Rectal smooth muscle tissue (tissue), 1 donor: ENCODE data around the gene ARHGAP26.

ENCODE experiments used
- H3K27ac ChIP-seq: one replicate; pipeline ENCODE4 v1.7.0; 2013; ENCODE audit warnings: low read depth, low read length, inconsistent platforms
- H3K27me3 ChIP-seq: one replicate; pipeline ENCODE4 v1.7.0; 2013; ENCODE audit warnings: low read length; ENCODE audit not compliant: control insufficient read depth, insufficient read depth
- H3K36me3 ChIP-seq: one replicate; pipeline ENCODE4 v1.7.0; 2013; ENCODE audit warnings: low read length; ENCODE audit not compliant: control insufficient read depth, insufficient read depth
- H3K4me1 ChIP-seq: one replicate; pipeline ENCODE4 v1.7.0; 2013; ENCODE audit warnings: low read length; ENCODE audit not compliant: control insufficient read depth, insufficient read depth
- H3K4me3 ChIP-seq: one replicate; pipeline ENCODE4 v1.7.0; 2013; ENCODE audit warnings: low read length
- H3K9ac ChIP-seq: one replicate; pipeline ENCODE4 v1.7.0; 2013; ENCODE audit warnings: low read length

ARHGAP26 gene

DNA sequence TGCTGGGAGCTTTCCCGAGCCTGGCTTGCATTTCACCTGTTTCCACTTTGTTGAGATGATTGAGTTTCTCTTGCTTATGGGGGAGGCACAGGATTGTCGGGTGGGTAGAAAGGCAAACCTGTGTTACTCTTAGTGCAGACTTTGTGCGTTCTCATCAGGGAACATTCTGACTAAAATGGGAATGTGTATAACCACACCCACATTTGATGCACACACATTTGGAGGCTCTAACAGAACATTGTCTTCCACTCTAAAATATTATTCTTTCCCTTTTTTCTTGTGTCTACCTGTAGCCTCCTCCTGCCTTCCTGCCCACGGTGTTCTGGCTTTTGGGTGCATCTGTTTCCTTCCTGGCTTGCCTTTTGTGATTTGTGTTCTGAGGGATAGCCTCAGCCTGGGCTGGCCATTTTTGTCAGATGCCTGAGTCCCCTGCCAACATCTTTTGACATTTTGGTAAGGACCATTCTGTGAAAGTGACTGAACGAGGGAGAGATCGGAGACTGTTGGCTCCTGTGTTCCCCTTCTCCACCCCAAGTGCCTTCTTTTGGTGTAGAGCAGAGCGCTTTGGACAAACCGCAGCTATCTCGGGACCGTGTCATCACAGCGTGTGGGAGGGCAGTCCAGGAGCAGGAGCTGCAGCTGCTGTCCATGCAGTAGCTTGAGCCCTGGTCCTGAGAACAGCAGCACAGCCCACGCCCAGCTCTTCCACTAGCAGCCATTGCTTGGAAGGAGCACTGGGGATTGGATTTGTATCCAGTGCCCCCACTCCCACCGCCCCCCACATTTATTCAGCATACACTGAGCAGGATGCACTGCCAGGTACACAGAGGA is 101.4 kb downstream of the ARHGAP26 start:
- Histone ChIP-seq H3K9ac (no peak overlapping the region), H3K4me1 (peaks cover 15% of the 10 kb centered on the region), H3K27ac (no peak overlapping the region), H3K4me3 (no peak overlapping the region), H3K27me3 (no peaks in the 10 kb centered on the region), H3K36me3 (no peaks in the 10 kb centered on the region)

DNA sequence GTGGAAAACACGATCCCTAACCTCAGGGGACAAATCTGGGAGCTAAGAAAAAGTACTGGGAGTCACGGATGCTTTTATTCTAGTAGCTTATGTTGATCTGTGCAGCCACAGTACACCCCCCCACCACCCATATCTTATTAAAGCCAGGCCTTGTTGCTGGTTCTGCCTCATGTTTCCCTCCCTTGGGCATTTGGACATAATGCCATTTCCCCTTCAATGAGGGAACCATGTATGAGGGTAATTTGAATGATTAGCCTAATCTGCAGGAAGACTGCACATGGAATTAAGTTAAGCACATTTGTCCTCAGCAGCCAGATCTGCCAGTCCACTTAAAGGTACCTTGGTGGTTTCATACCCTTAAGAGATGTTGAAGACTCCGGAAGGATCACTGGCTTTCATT is 102.0 kb downstream of the ARHGAP26 start:
- Histone ChIP-seq H3K27ac (no peak overlapping the region), H3K36me3 (no peaks in the 10 kb centered on the region), H3K27me3 (no peaks in the 10 kb centered on the region), H3K4me1 (peaks cover 15% of the 10 kb centered on the region), H3K9ac (no peak overlapping the region), H3K4me3 (no peak overlapping the region)

DNA sequence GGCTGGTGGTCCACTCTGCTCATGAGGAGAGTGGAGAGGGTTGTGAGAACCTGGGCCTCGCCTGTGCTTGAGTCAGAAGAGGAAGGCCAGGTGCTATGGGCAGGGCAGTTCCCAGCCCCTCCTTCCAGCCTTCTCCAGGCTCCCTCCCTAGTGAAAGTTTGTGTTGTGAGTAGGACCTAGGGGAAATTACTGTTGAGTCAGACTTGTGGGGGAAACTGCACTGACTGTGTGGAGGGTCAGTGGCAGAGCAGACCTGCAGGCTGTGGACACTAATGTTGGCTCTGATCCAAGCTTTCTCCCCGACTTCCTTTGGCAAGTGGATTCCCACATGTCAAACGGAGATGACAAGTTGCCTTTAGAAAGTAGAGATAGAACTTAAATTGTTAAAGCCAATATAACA is 102.6 kb downstream of the ARHGAP26 start:
- no peak overlapping the region for H3K9ac ChIP-seq
- H3K4me3 ChIP-seq: no peak overlapping the region
- H3K27ac ChIP-seq: no peak overlapping the region
- H3K27me3 ChIP-seq: no peaks in the 10 kb centered on the region
- no peaks in the 10 kb centered on the region for H3K36me3 ChIP-seq
- peaks cover 14% of the 10 kb centered on the region for H3K4me1 ChIP-seq

DNA sequence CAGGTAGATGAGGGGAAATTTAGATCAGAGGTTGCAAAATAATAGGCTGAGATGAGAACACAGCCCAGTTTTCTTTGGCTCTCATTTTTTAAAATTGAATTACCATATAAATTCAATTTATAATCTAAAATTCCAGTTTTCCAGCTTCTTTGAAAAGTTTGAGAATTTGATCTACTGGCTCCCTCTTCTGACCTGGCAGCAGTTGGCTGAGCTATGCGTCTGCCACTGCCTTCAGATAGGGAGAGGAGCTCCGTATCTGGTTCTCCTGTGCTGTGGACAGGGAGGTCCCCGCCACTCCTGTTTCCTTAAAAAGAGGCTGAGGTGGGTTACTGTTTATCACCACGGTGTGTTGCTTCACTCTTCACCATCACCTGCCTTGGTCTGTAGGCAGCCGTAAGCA is 103.7 kb downstream of the ARHGAP26 start:
- Histone ChIP-seq H3K36me3 (no peaks in the 10 kb centered on the region), H3K9ac (no peak overlapping the region), H3K4me1 (peaks cover 14% of the 10 kb centered on the region), H3K27ac (no peak overlapping the region), H3K27me3 (no peaks in the 10 kb centered on the region), H3K4me3 (no peak overlapping the region)

DNA sequence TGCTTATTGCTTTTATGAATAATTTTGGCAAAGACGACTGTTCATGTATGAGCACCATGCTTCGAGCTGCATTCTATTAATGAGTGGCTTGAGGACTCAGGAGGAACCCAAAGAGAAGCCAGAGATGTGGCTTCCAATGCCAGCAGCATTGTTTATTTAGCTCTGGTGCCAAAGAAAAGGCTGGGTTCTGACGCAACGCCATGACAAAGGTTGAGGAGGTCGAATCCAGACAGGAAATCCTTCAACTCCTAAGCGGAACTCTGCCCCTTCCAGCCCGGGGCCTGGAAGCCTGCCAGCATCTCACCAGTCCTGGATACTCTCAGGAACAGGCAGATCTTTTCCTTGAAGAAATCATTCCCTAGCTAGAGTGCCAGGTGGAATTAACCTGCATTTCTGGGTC is 104.4 kb downstream of the ARHGAP26 start:
- Histone ChIP-seq H3K9ac (no peak overlapping the region), H3K27me3 (no peaks in the 10 kb centered on the region), H3K4me1 (peaks cover 12% of the 10 kb centered on the region), H3K36me3 (no peaks in the 10 kb centered on the region), H3K27ac (no peak overlapping the region), H3K4me3 (no peak overlapping the region)

- no peak overlapping the region for H3K27ac ChIP-seq
- no peak overlapping the region for H3K4me3 ChIP-seq
- H3K27me3 ChIP-seq: no peaks in the 10 kb centered on the region
- no peak overlapping the region for H3K9ac ChIP-seq
- no peaks in the 10 kb centered on the region for H3K36me3 ChIP-seq
- peaks cover 2% of the 10 kb centered on the region for H3K4me1 ChIP-seq
These were observed 105.8 kb downstream of the ARHGAP26 start for GRCh38 chr5:142875936-142876335.

GRCh38 chr5:142876817-142877216 is 106.6 kb downstream of the ARHGAP26 start:
- H3K4me3 ChIP-seq: no peak overlapping the region
- H3K9ac ChIP-seq: no peak overlapping the region
- no peaks in the 10 kb centered on the region for H3K36me3 ChIP-seq
- H3K4me1 ChIP-seq: peaks cover 2% of the 10 kb centered on the region
- no peaks in the 10 kb centered on the region for H3K27me3 ChIP-seq
- H3K27ac ChIP-seq: no peak overlapping the region

DNA sequence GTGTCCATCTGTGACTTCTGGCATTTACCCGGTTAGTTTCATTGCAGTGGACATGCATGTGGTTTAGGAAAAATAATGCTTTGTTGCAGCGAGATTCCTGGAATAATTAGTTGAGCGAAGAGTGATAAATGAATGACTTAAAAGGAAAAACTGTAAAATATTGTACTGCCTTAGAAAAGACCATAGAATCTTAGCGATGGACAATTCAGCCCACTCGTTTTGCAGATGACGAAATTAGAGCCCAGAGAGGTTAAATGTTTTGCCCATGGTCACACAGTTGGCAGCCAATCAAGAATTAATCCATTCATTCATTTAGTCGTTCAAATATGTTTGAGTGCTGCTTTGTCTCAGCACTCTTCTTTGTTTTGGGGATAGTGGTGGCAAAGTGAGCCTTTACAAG is 107.9 kb downstream of the ARHGAP26 start:
- H3K4me3 ChIP-seq: no peak overlapping the region
- H3K27me3 ChIP-seq: no peaks in the 10 kb centered on the region
- H3K9ac ChIP-seq: no peak overlapping the region
- no peaks in the 10 kb centered on the region for H3K36me3 ChIP-seq
- H3K27ac ChIP-seq: no peak overlapping the region
- no peaks in the 10 kb centered on the region for H3K4me1 ChIP-seq

- Histone ChIP-seq H3K9ac (no peak overlapping the region), H3K27me3 (no peaks in the 10 kb centered on the region), H3K4me3 (no peak overlapping the region), H3K36me3 (no peaks in the 10 kb centered on the region), H3K4me1 (no peaks in the 10 kb centered on the region), H3K27ac (no peak overlapping the region)
These were observed 108.5 kb downstream of the ARHGAP26 start for GRCh38 chr5:142878638-142879037.

GRCh38 chr5:142881076-142881783 is 111.1 kb downstream of the ARHGAP26 start:
- Histone ChIP-seq H3K9ac (no peak overlapping the region), H3K36me3 (no peaks in the 10 kb centered on the region), H3K4me3 (no peak overlapping the region), H3K4me1 (no peaks in the 10 kb centered on the region), H3K27me3 (no peaks in the 10 kb centered on the region), H3K27ac (no peak overlapping the region)

DNA sequence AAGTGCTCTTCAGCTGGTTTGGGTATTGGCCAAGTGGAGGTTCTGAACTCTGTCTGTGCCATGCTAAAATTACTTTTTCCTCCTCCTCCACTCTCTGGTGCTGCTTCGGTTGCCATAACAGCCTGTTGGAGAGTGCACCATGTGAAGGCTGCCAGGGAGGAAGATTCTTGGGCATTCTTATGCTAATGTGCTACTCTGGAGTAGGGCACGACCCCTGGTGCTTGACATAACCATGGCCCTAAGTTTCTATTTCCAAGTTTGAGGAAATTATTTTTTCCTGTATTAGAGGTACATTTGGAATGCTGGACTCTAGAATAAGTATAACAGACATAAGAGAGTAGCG is 111.6 kb downstream of the ARHGAP26 start:
- Histone ChIP-seq H3K27ac (no peak overlapping the region), H3K27me3 (no peaks in the 10 kb centered on the region), H3K36me3 (no peaks in the 10 kb centered on the region), H3K4me1 (no peaks in the 10 kb centered on the region), H3K9ac (no peak overlapping the region), H3K4me3 (no peak overlapping the region)

GRCh38 chr5:142883025-142883424 is 112.8 kb downstream of the ARHGAP26 start:
- Histone ChIP-seq H3K36me3 (no peaks in the 10 kb centered on the region), H3K4me1 (no peaks in the 10 kb centered on the region), H3K27ac (no peak overlapping the region), H3K9ac (no peak overlapping the region), H3K27me3 (no peaks in the 10 kb centered on the region), H3K4me3 (no peak overlapping the region)

DNA sequence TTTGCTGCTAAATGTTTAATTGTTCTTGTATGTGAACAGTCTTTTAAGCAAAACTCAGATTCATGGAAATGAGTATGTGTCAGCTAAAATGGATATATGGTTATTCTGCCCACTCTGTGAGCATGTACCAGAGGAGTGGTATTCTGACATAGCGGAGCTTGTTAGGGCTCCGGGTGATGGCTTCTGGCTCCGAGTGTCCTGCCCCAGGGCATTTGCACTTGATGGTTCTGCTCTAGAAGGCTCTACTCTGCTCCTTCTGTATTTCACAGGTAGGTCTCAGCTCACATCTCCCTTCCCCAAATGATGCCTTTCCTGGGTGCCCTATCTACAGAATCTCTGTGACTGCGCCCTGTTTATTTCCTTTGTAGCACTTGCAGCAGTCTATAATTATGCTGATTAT is 113.3 kb downstream of the ARHGAP26 start:
- no peak overlapping the region for H3K4me3 ChIP-seq
- no peaks in the 10 kb centered on the region for H3K36me3 ChIP-seq
- no peaks in the 10 kb centered on the region for H3K27me3 ChIP-seq
- no peaks in the 10 kb centered on the region for H3K4me1 ChIP-seq
- no peak overlapping the region for H3K9ac ChIP-seq
- H3K27ac ChIP-seq: no peak overlapping the region
